Stimulated activated CD4-positive, alpha-beta T cell treated with anti-CD3 and anti-CD28 coated beads, TNF-alpha, amount 100 ng/mL, for 4 hours (primary cell): ENCODE results near the gene SLC12A9.
A peak's percentile ranks its signal among the peaks of the same experiment; 100 is the strongest.

ENCODE experiments used
- DNase-seq, 3 experiments: peaks; one replicate each; pipeline ENCODE4 v3.0.0-alpha.2; 2020; ENCODE audit warnings: low read depth in 3 of 3

Gene SLC12A9

GRCh38 chr7:100882785-100883526, 30.4 kb downstream of the SLC12A9 start:
- DNase-seq, result no peak

GRCh38 chr7:100884736-100885439, 32.4 kb downstream of the SLC12A9 start:
- no peak for DNase-seq

- no peak for DNase-seq
These were observed 33.1 kb downstream of the SLC12A9 start for GRCh38 chr7:100885440-100886141.

GRCh38 chr7:100886142-100886935, 33.8 kb downstream of the SLC12A9 start:
- DNase-seq, result no peak

GRCh38 chr7:100886936-100887515, 34.5 kb downstream of the SLC12A9 start:
- no peak for DNase-seq

GRCh38 chr7:100887516-100888290, 35.2 kb downstream of the SLC12A9 start:
- no peak for DNase-seq

- DNase-seq, result no peak
These were observed 35.9 kb downstream of the SLC12A9 start for GRCh38 chr7:100888291-100888987.

- no peak for DNase-seq
These were observed 36.7 kb downstream of the SLC12A9 start, which contains the start of gene UFSP1 for GRCh38 chr7:100888988-100889750. Gene UFSP1, minus strand, starts transcription at chr7:100889715. Its CDS starts 444 bp downstream, at chr7:100889271.

GRCh38 chr7:100890653-100891567, 38.4 kb downstream of the SLC12A9 start:
- DNase-seq, result no peak

- no peak for DNase-seq
These were observed 39.2 kb downstream of the SLC12A9 start for GRCh38 chr7:100891568-100892247.

- DNase-seq, result no peak
These were observed 40.1 kb downstream of the SLC12A9 start for GRCh38 chr7:100892364-100893317.

- no peak for DNase-seq
These were observed 40.9 kb downstream of the SLC12A9 start for GRCh38 chr7:100893318-100893895.

GRCh38 chr7:100893910-100894721, 41.6 kb downstream of the SLC12A9 start:
- no peak for DNase-seq

GRCh38 chr7:100894860-100895700, 42.6 kb downstream of the SLC12A9 start:
- peak in 1 of 3 experiments; percentile 39 for DNase-seq
